SKM-1 (cell line): Measurements from ENCODE around the gene SYT9.

ENCODE experiments used
- DNase-seq: peaks from one replicate; lab custom pipeline; 2025; ENCODE audit not compliant: unreplicated experiment; lab: John Stamatoyannopoulos, UW

Gene SYT9

DNA sequence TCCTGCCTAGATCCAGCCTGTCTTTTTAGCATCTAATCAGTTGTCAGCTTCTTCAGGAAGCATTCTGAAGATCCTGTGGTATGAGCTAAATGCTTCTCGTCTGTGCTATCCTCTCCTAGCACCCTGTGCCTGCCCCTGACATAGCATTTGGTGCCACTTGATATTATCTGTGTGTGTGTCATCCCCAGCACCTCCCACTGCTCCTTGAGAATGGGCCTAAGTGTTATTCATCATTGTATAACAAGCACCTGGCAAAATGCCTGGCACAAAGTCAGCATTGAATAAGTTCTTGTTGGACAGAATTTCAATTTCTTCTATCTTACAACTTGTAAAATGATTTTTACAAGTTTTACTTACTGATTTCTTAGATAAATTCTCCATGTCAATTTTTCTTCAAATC lies 205.5 kb downstream of the SYT9 start:
- DNase-seq, result no peak

GRCh38 chr11:7462706-7463105 lies 211.0 kb downstream of the SYT9 start:
- no peak for DNase-seq

- no peak for DNase-seq
Measured at GRCh38 chr11:7467652-7468051, 215.9 kb downstream of the SYT9 start.

GRCh38 chr11:7469351-7469865 lies 217.7 kb downstream of the SYT9 start:
- no peak for DNase-seq

DNA sequence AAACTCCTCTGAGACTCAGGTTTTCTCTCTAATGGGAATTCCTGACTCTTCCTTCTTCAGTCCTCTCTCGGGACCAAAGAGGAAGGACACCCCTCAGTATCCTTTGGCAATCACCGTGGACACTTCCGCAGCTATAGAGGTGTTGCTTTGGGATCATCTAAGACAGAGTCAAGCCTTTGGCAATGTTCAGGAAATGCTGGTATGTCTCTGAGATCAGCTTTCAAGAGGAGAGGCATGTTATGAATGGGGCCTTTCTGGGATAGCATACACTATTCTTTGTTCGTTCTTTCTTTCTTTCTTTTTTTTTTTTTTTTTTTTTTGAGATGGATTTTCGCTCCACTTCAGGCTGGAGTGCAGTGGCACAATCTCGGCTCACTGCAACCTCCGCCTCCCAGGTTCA lies 219.4 kb downstream of the SYT9 start:
- no peak for DNase-seq

GRCh38 chr11:7473717-7474116 lies 222.0 kb downstream of the SYT9 start:
- no peak for DNase-seq

- no peak for DNase-seq
Measured at GRCh38 chr11:7480113-7480512, 228.4 kb downstream of the SYT9 start.

DNA sequence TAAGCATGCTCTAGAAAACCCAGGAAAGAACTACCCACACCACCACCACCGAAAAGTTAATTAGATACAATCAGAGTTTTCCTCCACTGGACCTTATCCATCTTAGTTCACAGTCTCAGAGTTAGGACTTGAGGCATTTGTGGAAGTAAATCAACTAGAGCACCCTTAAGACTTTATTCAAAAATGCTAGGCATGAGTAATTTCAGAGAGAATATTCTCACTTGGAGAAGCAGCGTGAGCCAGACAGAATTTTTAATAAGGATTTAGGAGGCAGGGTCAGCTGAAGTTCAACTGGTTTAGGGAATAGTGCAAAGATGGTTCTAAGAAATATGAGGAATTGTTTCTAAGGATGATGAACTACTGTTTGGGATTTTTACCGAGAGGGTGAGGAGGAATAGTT lies 232.4 kb downstream of the SYT9 start:
- no peak for DNase-seq

- no peak for DNase-seq
Measured at GRCh38 chr11:7484645-7485044, 232.9 kb downstream of the SYT9 start.

GRCh38 chr11:7485186-7486097 lies 233.7 kb downstream of the SYT9 start, which contains the start of gene OLFML1:
Gene OLFML1 (plus strand): TSS chr11:7485506. CDS start chr11:7485876, 370 bp downstream.
- DNase-seq, result no peak

DNA sequence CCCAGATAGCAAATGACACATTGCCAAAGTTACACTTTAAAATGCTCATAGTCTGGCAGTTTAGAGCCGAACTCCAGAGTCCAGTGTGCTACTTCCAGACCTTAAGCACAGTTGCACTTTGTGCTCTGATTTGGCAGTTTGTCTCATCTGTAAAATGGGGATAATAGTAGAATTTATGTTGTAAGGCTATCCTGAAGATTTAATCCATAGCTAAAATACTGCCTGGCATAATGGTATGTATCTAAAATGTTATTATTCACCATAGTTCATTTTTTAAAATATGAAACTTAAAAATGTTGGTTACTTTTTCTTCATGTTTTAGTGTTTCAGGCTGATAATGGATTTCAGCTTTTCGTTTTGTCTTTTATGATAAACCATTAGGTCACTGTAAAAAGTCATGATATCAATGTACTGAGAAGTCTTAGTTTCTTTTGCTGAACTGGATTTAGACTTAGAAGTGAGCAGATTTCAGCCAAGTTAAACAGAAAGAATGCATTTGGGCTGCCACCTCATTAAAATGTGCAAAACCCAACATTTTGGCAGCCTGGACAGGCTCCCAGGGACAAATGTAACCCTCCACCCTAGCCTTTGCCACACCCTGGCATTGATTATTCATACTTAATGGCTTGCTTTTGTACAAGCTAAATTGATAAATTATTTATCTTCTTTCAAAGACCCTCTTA lies 234.5 kb downstream of the SYT9 start:
- no peak for DNase-seq

DNA sequence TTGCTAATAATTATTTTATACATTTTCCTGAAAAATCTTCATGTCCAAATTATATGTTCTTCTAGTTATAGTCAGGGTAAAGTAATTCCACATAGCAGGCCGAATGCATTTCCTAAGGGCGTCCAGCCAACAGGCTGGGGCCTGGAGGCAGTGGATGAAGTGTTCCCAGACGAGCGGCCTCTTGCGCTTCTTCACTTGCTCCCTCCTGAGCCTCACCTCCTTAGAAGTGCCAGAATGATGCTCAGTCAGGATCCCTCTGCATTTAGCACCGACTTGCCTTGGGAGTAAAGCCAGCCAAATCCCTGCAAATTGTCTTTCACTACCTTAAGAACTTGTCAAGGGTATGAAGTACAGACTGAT lies 235.1 kb downstream of the SYT9 start:
- no peak for DNase-seq

DNA sequence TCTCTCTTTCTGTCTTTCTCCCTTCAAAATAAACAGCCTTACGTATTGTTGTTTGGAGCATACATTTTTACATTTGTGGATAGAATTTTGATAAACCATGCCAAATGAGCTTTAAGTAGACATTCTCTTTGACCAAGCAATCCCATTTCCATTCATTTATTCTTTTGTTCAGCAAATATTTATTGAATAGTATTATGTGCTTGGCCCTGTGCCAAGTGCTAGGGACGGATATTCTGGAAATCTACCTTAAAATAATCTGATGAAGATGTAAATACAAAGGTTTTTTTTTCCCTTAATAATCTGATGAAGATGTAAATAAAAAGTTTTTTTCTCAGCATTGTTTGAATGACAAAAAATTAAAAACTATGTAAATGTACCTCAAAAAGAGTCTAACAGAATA lies 235.7 kb downstream of the SYT9 start:
- DNase-seq, result no peak

DNA sequence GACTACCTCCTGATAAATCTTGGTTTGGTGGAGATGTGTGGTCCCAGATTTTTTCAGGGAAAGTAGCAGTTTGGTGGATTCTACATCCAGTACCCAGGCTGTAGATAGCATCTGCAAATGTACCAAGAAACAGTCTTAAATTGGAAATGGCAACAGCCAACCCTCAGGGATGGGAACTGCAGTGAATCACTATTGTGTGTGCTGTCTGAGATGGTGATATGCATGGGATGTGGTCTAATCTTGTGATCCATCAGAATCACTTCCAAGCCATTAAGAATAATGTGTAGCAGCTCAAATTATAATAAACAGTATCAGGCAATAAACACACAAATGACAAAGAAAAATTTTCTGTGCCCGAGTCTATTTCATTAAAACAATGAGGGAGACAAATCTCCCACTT lies 237.0 kb downstream of the SYT9 start:
- DNase-seq, result no peak

- DNase-seq, result no peak
Measured at GRCh38 chr11:7489376-7489775, 237.7 kb downstream of the SYT9 start.

GRCh38 chr11:7490054-7490453 lies 238.3 kb downstream of the SYT9 start:
- DNase-seq, result no peak

DNA sequence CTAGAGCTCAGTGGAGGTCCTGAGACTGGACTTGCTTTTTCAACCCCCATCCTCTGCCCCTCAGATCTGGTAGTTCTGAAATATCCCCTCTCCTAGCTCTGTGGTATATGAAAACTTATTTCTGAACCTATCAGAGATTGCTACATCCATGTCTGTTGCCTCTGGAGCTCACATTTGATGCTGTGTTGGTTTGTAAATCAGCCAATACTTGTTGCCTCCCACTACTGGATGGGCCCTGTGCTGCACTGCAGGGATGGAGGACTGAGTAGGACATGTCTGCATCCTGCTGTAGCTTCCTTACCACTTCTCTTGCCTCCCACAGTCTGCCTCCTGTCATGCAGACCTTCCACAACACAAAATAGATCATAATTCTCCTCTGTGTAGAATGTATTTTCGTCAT lies 238.8 kb downstream of the SYT9 start:
- DNase-seq, result no peak

GRCh38 chr11:7492253-7492652 lies 240.5 kb downstream of the SYT9 start:
- DNase-seq, result no peak

DNA sequence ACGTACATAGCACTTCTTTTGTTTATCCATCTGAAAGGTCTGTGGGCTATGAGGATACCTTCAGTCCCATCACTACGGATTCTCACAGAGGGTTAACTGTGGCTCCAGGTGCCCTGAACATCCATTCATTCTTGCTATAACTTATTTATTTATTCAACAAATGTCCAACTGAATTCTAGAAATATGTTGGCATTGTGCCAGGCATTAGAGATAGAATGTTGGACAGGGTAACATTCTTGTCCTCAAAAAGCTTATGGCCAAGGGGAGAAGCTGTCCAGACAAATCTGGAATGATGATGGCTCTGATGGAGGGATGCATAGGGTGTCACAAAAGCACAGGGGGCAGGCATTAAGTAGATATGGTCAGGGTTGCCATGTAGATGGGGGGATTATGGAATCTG lies 242.0 kb downstream of the SYT9 start:
- no peak for DNase-seq

- DNase-seq, result peak; percentile 43
Measured at GRCh38 chr11:7494086-7494745, 242.5 kb downstream of the SYT9 start.

DNA sequence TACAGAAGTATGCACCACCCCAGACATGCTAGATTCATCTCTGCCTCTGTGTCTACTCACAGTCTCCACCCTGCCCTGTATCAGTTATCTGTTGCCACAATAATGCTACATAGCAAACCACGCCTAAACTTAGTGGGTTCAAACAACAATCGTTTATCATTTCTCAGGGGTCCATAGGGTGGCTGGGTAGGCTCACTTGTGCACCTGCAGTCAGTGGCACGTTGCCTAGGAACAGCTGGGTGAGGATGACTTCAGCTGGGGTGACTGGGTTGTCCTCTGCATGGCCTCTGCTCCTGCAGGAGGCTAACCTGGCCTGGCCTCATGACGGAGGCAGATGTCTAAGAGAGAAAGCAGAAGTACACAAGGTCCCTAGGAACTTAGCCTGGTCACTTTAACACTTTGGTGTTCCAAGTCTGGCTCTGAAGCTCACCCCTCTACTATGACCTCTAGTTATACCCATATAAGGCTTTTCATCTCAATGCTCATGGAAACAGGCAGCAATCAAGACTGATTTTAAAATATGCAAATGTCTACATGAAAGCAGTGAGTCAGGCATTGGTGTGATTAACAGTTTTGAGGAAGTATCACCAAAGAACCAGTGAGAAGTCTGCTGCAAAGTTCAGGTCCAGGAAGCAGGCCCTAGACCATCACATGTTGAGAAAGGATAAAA lies 244.3 kb downstream of the SYT9 start:
- peak; percentile 74 for DNase-seq
